ENCODE results near the gene C4orf17.

C4orf17 gene

DNA sequence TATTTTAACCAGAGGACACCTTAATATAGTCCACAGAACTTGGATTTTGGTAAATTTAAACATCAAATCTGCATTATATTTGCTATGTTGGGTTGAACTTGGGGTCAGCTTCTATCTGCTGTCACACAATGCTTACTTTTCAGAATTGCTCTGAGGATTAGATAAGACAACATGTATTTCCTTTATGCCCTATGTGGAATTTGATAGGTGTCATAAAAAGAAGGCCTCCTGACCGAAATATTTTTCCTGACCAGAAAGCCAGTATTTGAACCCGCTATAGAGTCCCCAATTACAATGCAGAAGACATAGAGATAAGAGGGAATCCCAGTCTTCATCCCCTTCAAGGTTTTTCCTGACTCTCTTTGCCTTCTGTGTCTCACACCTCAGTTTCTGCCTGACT is 67.9 kb downstream of the C4orf17 start:
- H3K4me1 ChIP-seq (ENCODE audit: insufficient read depth, low read length, poor library complexity, severe bottlenecking), result no peaks in the 10 kb centered on the region
- H3F3A ChIP-seq (ENCODE audit: low read depth), result no peaks in the 10 kb centered on the region
- peaks cover 25% of the 10 kb centered on the region for H3K27me3 ChIP-seq (ENCODE audit: insufficient read depth, low read length, poor library complexity, severe bottlenecking)
- H3K9me3 ChIP-seq (ENCODE audit: insufficient read depth, low read depth, low read length), result no peaks in the 10 kb centered on the region
- H2AFZ ChIP-seq (ENCODE audit: low read length), result no peak overlapping the region
- H3K9me2 ChIP-seq (replicated peaks; ENCODE audit: low read depth, low read length), result no peaks in the 10 kb centered on the region
- no peak overlapping the region for H3K9ac ChIP-seq (ENCODE audit: low read depth, low read length, poor library complexity, severe bottlenecking)
- H3K4me2 ChIP-seq (ENCODE audit: low read depth, low read length, poor library complexity, severe bottlenecking), result no peak overlapping the region
- no peak overlapping the region for H3K4me3 ChIP-seq (ENCODE audit: low read length, poor library complexity, severe bottlenecking)
- no peaks in the 10 kb centered on the region for H3K79me2 ChIP-seq (ENCODE audit: insufficient read depth, low read length)
- TF ChIP-seq, protein P1, sequence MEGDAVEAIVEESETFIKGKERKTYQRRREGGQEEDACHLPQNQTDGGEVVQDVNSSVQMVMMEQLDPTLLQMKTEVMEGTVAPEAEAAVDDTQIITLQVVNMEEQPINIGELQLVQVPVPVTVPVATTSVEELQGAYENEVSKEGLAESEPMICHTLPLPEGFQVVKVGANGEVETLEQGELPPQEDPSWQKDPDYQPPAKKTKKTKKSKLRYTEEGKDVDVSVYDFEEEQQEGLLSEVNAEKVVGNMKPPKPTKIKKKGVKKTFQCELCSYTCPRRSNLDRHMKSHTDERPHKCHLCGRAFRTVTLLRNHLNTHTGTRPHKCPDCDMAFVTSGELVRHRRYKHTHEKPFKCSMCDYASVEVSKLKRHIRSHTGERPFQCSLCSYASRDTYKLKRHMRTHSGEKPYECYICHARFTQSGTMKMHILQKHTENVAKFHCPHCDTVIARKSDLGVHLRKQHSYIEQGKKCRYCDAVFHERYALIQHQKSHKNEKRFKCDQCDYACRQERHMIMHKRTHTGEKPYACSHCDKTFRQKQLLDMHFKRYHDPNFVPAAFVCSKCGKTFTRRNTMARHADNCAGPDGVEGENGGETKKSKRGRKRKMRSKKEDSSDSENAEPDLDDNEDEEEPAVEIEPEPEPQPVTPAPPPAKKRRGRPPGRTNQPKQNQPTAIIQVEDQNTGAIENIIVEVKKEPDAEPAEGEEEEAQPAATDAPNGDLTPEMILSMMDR (conservative IDR thresholded peaks at IDR 0.05; ENCODE audit: low read length), result no peak
- no peak for TF ChIP-seq EZH2phosphoT487 (IDR thresholded peaks at IDR 0.05; ENCODE audit: borderline replicate concordance)
- no peaks in the 10 kb centered on the region for H3K36me3 ChIP-seq (ENCODE audit: insufficient read depth, low read length)
- no peaks in the 10 kb centered on the region for H4K20me1 ChIP-seq (ENCODE audit: insufficient read depth, low read length, poor library complexity, severe bottlenecking)

DNA sequence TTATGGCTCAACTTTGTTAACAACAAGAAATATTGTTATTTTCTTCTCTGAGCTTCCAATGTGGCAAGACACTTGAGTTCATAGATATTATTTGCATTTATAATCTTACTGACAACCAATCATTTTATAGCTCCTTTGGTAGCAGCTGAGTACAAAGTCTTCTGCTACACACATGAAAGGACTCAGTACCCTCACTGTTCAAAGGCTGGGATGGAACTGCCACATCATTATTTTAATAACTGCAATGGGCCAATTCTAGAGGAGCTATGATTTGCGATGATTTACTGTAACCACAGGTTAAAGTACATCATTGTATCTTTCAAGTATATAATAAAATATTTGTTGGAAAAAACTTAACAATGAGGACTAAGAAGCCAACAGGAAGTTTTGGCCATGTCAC is 74.7 kb downstream of the C4orf17 start:
- TF ChIP-seq EZH2phosphoT487 (IDR thresholded peaks at IDR 0.05; ENCODE audit: borderline replicate concordance), result no peak
- Histone ChIP-seq H3K79me2 (ENCODE audit: insufficient read depth, low read length) (no peaks in the 10 kb centered on the region), H3K9ac (ENCODE audit: low read depth, low read length, poor library complexity, severe bottlenecking) (no peak overlapping the region)

DNA sequence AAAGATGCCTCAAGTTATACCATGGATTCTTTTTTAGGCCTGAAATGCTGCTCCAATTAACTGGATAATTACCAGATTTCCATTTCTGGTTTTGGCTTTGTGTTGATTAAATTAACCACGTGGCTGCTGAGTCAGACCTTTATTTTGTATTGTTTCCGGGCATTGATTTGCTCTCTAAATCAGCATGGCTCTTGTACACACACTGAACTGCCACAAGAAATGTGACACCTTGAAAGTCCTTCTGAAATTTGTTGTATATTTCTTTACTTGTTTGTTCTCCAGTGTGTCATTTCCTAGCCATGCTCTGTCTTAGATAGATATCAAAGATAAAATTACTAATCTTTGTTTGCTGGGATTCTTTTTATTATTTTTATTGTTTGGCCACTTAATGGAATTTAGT is 75.5 kb downstream of the C4orf17 start:
- H3K79me2 ChIP-seq (ENCODE audit: insufficient read depth, low read length), result no peaks in the 10 kb centered on the region
- no peaks in the 10 kb centered on the region for H4K20me1 ChIP-seq (ENCODE audit: insufficient read depth, low read length, poor library complexity, severe bottlenecking)
- H3K4me3 ChIP-seq (ENCODE audit: low read length, poor library complexity, severe bottlenecking), result no peak overlapping the region
- TF ChIP-seq, protein P1 (conservative IDR thresholded peaks at IDR 0.05; ENCODE audit: low read length), result no peak
- TF ChIP-seq EZH2phosphoT487 (IDR thresholded peaks at IDR 0.05; ENCODE audit: borderline replicate concordance), result no peak
- H3K4me2 ChIP-seq (ENCODE audit: low read depth, low read length, poor library complexity, severe bottlenecking), result no peak overlapping the region
- H3K9me3 ChIP-seq (ENCODE audit: insufficient read depth, low read depth, low read length), result no peaks in the 10 kb centered on the region
- no peaks in the 10 kb centered on the region for H3K36me3 ChIP-seq (ENCODE audit: insufficient read depth, low read length)
- H3F3A ChIP-seq (ENCODE audit: low read depth), result no peaks in the 10 kb centered on the region
- peaks cover 6% of the 10 kb centered on the region for H3K27me3 ChIP-seq (ENCODE audit: insufficient read depth, low read length, poor library complexity, severe bottlenecking)
- no peaks in the 10 kb centered on the region for H3K9me2 ChIP-seq (replicated peaks; ENCODE audit: low read depth, low read length)
- H3K4me1 ChIP-seq (ENCODE audit: insufficient read depth, low read length, poor library complexity, severe bottlenecking), result no peaks in the 10 kb centered on the region
- no peak overlapping the region for H3K9ac ChIP-seq (ENCODE audit: low read depth, low read length, poor library complexity, severe bottlenecking)
- no peak overlapping the region for H2AFZ ChIP-seq (ENCODE audit: low read length)

More for the DNA sequence above, 74.7 kb downstream of the C4orf17 start:
- Histone ChIP-seq H3K9me2 (replicated peaks; ENCODE audit: low read depth, low read length) (no peaks in the 10 kb centered on the region), H2AFZ (ENCODE audit: low read length) (no peak overlapping the region), H3K4me2 (ENCODE audit: low read depth, low read length, poor library complexity, severe bottlenecking) (no peak overlapping the region), H4K20me1 (ENCODE audit: insufficient read depth, low read length, poor library complexity, severe bottlenecking) (no peaks in the 10 kb centered on the region), H3K4me1 (ENCODE audit: insufficient read depth, low read length, poor library complexity, severe bottlenecking) (no peaks in the 10 kb centered on the region), H3K36me3 (ENCODE audit: insufficient read depth, low read length) (no peaks in the 10 kb centered on the region), H3K27me3 (ENCODE audit: insufficient read depth, low read length, poor library complexity, severe bottlenecking) (peaks cover 6% of the 10 kb centered on the region), H3K4me3 (ENCODE audit: low read length, poor library complexity, severe bottlenecking) (no peak overlapping the region), H3K9me3 (ENCODE audit: insufficient read depth, low read depth, low read length) (no peaks in the 10 kb centered on the region), H3F3A (ENCODE audit: low read depth) (no peaks in the 10 kb centered on the region)

DNA sequence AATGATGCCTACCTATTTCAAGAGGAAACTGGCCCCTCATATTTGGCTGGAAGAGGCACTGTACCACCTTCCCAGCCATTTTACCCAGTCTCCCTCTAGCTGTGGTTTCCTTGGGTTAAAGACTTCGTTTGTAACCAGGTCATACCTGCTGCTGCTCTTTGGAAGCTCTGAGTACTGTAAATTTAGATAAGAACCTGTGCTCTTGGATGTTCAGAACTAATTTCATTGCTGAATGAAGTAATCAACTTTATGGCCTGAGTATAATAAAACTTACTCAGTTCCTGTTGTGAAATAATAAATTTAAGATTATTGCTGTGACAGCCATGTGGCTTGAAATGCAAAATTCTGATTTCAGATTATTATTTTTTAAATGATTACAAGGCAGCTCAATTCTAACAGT is 76.0 kb downstream of the C4orf17 start:
- Histone ChIP-seq H3K4me2 (ENCODE audit: low read depth, low read length, poor library complexity, severe bottlenecking) (no peak overlapping the region), H2AFZ (ENCODE audit: low read length) (no peak overlapping the region), H3F3A (ENCODE audit: low read depth) (no peaks in the 10 kb centered on the region), H3K36me3 (ENCODE audit: insufficient read depth, low read length) (no peaks in the 10 kb centered on the region), H3K9me3 (ENCODE audit: insufficient read depth, low read depth, low read length) (no peaks in the 10 kb centered on the region), H3K4me3 (ENCODE audit: low read length, poor library complexity, severe bottlenecking) (no peak overlapping the region), H4K20me1 (ENCODE audit: insufficient read depth, low read length, poor library complexity, severe bottlenecking) (no peaks in the 10 kb centered on the region), H3K9ac (ENCODE audit: low read depth, low read length, poor library complexity, severe bottlenecking) (no peak overlapping the region), H3K27me3 (ENCODE audit: insufficient read depth, low read length, poor library complexity, severe bottlenecking) (peaks cover 6% of the 10 kb centered on the region), H3K79me2 (ENCODE audit: insufficient read depth, low read length) (no peaks in the 10 kb centered on the region), H3K4me1 (ENCODE audit: insufficient read depth, low read length, poor library complexity, severe bottlenecking) (no peaks in the 10 kb centered on the region), H3K9me2 (replicated peaks; ENCODE audit: low read depth, low read length) (no peaks in the 10 kb centered on the region)
- TF ChIP-seq, protein P1 (conservative IDR thresholded peaks at IDR 0.05; ENCODE audit: low read length), result no peak
- no peak for TF ChIP-seq EZH2phosphoT487 (IDR thresholded peaks at IDR 0.05; ENCODE audit: borderline replicate concordance)
